Measurements from ENCODE around the gene RBBP8NL.

- TF ChIP-seq EZH2phosphoT487 (IDR thresholded peaks at IDR 0.05; ENCODE audit: borderline replicate concordance) (no peak), CTCF (conservative IDR thresholded peaks at IDR 0.05; ENCODE audit: low read length) (no peak)
Observed at GRCh38 chr20:62433658-62434497, 6.5 kb upstream of the RBBP8NL start.
